NT2/D1 (cell line): ENCODE measurements around the gene CPSF7.

Source experiments
- SUZ12 ChIP-seq: IDR thresholded peaks from 2 replicates; pipeline ENCODE4 v1.6.1; 2011; ENCODE audit not compliant: insufficient read length, insufficient read depth; ENCODE audit errors: extremely low read depth
- ZNF274 ChIP-seq: IDR thresholded peaks from 2 replicates; pipeline ENCODE4 v1.6.1; 2011; ENCODE audit warnings: mild to moderate bottlenecking, low read depth, low read length

DNA sequence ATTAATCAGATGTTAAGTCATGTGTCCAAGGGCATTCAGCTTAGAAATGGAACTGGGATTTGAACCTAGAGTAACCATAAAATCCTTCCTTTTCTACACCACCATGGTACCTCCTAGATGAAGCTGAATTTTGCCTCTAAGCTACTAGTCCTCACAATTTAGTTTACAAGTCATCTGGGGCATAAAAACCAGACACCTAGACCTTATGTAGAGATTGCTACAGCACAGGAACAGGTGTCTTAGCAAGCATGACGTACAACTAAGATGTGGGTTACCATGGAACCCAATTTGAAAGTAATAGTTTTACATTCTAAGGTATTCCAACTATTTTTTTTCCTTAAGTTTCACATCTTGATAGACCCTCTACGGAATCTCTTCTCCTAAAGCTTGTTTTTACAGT is 28.2 kb downstream of the CPSF7 start:
- no peak for TF ChIP-seq SUZ12
- no peak for TF ChIP-seq ZNF274
